H1 (cell line): ENCODE data around the gene OSTF1. TPM values are rescaled to one million over a fixed set of nuclear protein-coding genes. Genes with fewer than 3 reads are reported as not detected.

Experiments
- BACH1 ChIP-seq: IDR thresholded peaks from 2 replicates; pipeline ENCODE4 v1.6.1; 2012; ENCODE audit warnings: low read length, improper control_type of control experiment
- CHD1 ChIP-seq: IDR thresholded peaks from 2 replicates; pipeline ENCODE4 v1.6.1; 2012; ENCODE audit warnings: low read depth, low read length, improper control_type of control experiment
- CHD7 ChIP-seq: fragments of 300-600 bp; sonication (generic); IDR thresholded peaks from 2 replicates; pipeline ENCODE4 v1.7.1; 2012; ENCODE audit warnings: low read length, moderate library complexity, mild to moderate bottlenecking, inconsistent platforms; ENCODE audit not compliant: insufficient replicate concordance
- EP300 ChIP-seq, 2 experiments: IDR thresholded peaks; 1 replicate in 1 of 2; 2 replicates in 1 of 2; pipeline ENCODE4 v1.6.1; 2011 to 2012; ENCODE audit warnings: low read depth in 2 of 2, low read length in 2 of 2, mild to moderate bottlenecking in 2 of 2, borderline replicate concordance in 1 of 2, inconsistent platforms in 1 of 2, moderate library complexity in 1 of 2
- GABPA ChIP-seq: IDR thresholded peaks from 2 replicates; pipeline ENCODE4 v1.6.1; 2011; ENCODE audit warnings: mild to moderate bottlenecking, low read length, moderate library complexity, borderline replicate concordance; ENCODE audit not compliant: insufficient read depth
- GTF2F1 ChIP-seq: IDR thresholded peaks from 2 replicates; pipeline ENCODE4 v1.6.1; 2012; ENCODE audit warnings: low read depth, low read length, improper control_type of control experiment, borderline replicate concordance
- MAX ChIP-seq: IDR thresholded peaks from 2 replicates; pipeline ENCODE4 v1.6.1; 2012; ENCODE audit warnings: inconsistent platforms
- POLR2A ChIP-seq, 2 experiments: IDR thresholded peaks; 1 replicate in 1 of 2; 2 replicates in 1 of 2; pipeline ENCODE4 v1.6.1; 2011; ENCODE audit warnings: low read depth in 2 of 2, low read length in 2 of 2, mild to moderate bottlenecking in 2 of 2; ENCODE audit errors: control extremely low read depth in 1 of 2
- POLR2AphosphoS5 ChIP-seq: IDR thresholded peaks from 2 replicates; pipeline ENCODE4 v1.6.1; 2011; ENCODE audit warnings: low read depth, low read length
- SIN3A ChIP-seq, 2 experiments: IDR thresholded peaks in 1 of 2; conservative IDR thresholded peaks in 1 of 2; 2 replicates each; pipeline ENCODE4 v1.6.1; 2011 to 2012; ENCODE audit warnings: low read length in 2 of 2, improper control_type of control experiment in 1 of 2, low read depth in 1 of 2, mild to moderate bottlenecking in 1 of 2
- polyA plus RNA-seq, 7 experiments: library from polyadenylated mRNA; depleted of rRNA in 3 of 7; stranded (reverse) in 5 of 7; unstranded in 2 of 7; fragments of >200 nt in 5 of 7; fragments of 200-250 nt in 2 of 7; gene quantifications; 1 replicate in 5 of 7; 2 replicates in 1 of 7; 4 replicates in 1 of 7; pipeline versions ENCODE4 v1.2.1 to v1.2.3, GENCODE V29; 2011 to 2013; ENCODE audit warnings: missing spikeins in 2 of 7, mixed read lengths in 2 of 7
- total RNA-seq: library from RNA; stranded (reverse); fragmentation: NEBNext Ultra II Directional; extraction: Animal tissue kit (Norgen Biotek cat#: 25700); gene quantifications from 2 replicates; pipeline ENCODE4 v1.2.1, GENCODE V29; 2021

The OSTF1 gene
- total and polyA plus RNA-seq, 2 of the 8 experiments (the other 6 are each of a cell fraction or from before 2014, with no cell fraction given), result 5.0 to 18.9 TPM

- no peak for TF ChIP-seq CHD7
- no peak for TF ChIP-seq MAX
- TF ChIP-seq SIN3A (conservative IDR thresholded peaks at IDR 0.05 in 1 of 2, IDR thresholded peaks at IDR 0.05 in 1 of 2; ENCODE audit: low read depth in 1 of 2, low read length in 2 of 2), result 0 out of 4 replicates have a peak, but pooled peaks of 1 of the 2 experiments have one; percentile 43
- no peak for TF ChIP-seq GABPA
- no peak for TF ChIP-seq CHD1
- TF ChIP-seq EP300 (IDR thresholded peaks at IDR 0.05; ENCODE audit: borderline replicate concordance in 1 of 2, low read depth in 2 of 2, low read length in 2 of 2), result no peak
- no peak for TF ChIP-seq BACH1
- no peak for TF ChIP-seq POLR2AphosphoS5
- TF ChIP-seq POLR2A (IDR thresholded peaks at IDR 0.05; ENCODE audit: control extremely low read depth in 1 of 2, low read depth in 2 of 2, low read length in 2 of 2), result 0 out of 3 replicates have a peak, but pooled peaks of 1 of the 2 experiments have one; percentile 64
- TF ChIP-seq GTF2F1, result no peak
These were observed 958 bp upstream of the OSTF1 start (continued) for GRCh38 chr9:75087289-75087823.
